MM.1S (cell line): ENCODE measurements around the gene ADAMTS15.

ENCODE experiments used
- CTCF ChIP-seq: fragments of 300-600 bp; sonication (generic); IDR thresholded peaks from 2 replicates; pipeline ENCODE4 v1.5.1; 2016; ENCODE audit warnings: antibody characterized with exemption, low read length, mixed read lengths
- EZH2 ChIP-seq: fragments of 300-600 bp; sonication (generic); optimal IDR thresholded peaks from 2 replicates; pipeline ENCODE3; 2017; ENCODE audit warnings: low read depth, mild to moderate bottlenecking, antibody characterized with exemption, low read length, mixed read lengths
- EZH2phosphoT487 ChIP-seq: fragments of 300-600 bp; sonication (generic); IDR thresholded peaks from 2 replicates; pipeline ENCODE4 v1.6.1; 2018; ENCODE audit warnings: antibody characterized with exemption, low read length

GRCh38 chr11:130470832-130471706, 22.6 kb downstream of the ADAMTS15 start:
- TF ChIP-seq CTCF (no peak), EZH2phosphoT487 (no peak), EZH2 (no peak)
